Measurements from ENCODE around the gene METTL4.

Gene METTL4

DNA sequence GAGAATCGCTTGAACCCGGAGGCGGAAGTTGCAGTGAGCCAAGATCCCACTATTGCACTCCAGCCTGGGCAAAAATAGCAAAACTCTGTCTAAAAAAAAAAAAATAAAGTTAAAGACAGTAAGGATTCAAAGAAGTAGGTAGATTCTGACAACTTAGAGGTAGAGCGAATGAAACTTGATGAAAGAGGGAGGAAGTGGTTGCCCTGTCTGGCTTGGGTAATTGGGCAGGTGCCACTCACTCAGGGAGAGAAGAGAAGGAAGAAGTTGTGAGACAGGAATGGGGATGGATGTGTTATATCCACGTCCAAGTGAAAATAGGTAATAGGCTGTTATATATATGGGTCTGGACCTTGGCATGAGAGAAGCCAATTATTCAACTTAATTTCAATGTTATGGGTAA is 26.3 kb upstream of the METTL4 start:
- ATAC-seq, result no peak
- TF ChIP-seq, protein P1, sequence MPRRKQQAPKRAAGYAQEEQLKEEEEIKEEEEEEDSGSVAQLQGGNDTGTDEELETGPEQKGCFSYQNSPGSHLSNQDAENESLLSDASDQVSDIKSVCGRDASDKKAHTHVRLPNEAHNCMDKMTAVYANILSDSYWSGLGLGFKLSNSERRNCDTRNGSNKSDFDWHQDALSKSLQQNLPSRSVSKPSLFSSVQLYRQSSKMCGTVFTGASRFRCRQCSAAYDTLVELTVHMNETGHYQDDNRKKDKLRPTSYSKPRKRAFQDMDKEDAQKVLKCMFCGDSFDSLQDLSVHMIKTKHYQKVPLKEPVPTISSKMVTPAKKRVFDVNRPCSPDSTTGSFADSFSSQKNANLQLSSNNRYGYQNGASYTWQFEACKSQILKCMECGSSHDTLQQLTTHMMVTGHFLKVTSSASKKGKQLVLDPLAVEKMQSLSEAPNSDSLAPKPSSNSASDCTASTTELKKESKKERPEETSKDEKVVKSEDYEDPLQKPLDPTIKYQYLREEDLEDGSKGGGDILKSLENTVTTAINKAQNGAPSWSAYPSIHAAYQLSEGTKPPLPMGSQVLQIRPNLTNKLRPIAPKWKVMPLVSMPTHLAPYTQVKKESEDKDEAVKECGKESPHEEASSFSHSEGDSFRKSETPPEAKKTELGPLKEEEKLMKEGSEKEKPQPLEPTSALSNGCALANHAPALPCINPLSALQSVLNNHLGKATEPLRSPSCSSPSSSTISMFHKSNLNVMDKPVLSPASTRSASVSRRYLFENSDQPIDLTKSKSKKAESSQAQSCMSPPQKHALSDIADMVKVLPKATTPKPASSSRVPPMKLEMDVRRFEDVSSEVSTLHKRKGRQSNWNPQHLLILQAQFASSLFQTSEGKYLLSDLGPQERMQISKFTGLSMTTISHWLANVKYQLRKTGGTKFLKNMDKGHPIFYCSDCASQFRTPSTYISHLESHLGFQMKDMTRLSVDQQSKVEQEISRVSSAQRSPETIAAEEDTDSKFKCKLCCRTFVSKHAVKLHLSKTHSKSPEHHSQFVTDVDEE (CRISPR knock-in tag; IDR thresholded peaks at IDR 0.05), result no peak
- TF ChIP-seq SNAI2 (CRISPR knock-in tag; IDR thresholded peaks at IDR 0.05) (no peak), ZFP3 (CRISPR knock-in tag; IDR thresholded peaks at IDR 0.05) (no peak), CSDC2 (CRISPR knock-in tag; IDR thresholded peaks at IDR 0.05) (no peak), ZNF8 (CRISPR knock-in tag; IDR thresholded peaks at IDR 0.05) (no peak), TOX (CRISPR knock-in tag; IDR thresholded peaks at IDR 0.05; ENCODE audit: borderline replicate concordance) (no peak), ARNTL (CRISPR knock-in tag; IDR thresholded peaks at IDR 0.05; ENCODE audit: borderline replicate concordance, low read depth) (no peak), ZC3H10 (CRISPR knock-in tag; IDR thresholded peaks at IDR 0.05) (no peak), GLIS3 (CRISPR knock-in tag; IDR thresholded peaks at IDR 0.05) (no peak), ISL1 (CRISPR knock-in tag; IDR thresholded peaks at IDR 0.05) (no peak), RARB (CRISPR knock-in tag; IDR thresholded peaks at IDR 0.05) (no peak), OSR1 (CRISPR knock-in tag; IDR thresholded peaks at IDR 0.05) (no peak)
- TF ChIP-seq, protein P2, sequence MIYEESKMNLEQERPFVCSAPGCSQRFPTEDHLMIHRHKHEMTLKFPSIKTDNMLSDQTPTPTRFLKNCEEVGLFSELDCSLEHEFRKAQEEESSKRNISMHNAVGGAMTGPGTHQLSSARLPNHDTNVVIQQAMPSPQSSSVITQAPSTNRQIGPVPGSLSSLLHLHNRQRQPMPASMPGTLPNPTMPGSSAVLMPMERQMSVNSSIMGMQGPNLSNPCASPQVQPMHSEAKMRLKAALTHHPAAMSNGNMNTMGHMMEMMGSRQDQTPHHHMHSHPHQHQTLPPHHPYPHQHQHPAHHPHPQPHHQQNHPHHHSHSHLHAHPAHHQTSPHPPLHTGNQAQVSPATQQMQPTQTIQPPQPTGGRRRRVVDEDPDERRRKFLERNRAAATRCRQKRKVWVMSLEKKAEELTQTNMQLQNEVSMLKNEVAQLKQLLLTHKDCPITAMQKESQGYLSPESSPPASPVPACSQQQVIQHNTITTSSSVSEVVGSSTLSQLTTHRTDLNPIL (CRISPR knock-in tag; IDR thresholded peaks at IDR 0.05; ENCODE audit: low read depth), result no peak
- TF ChIP-seq, protein P3, sequence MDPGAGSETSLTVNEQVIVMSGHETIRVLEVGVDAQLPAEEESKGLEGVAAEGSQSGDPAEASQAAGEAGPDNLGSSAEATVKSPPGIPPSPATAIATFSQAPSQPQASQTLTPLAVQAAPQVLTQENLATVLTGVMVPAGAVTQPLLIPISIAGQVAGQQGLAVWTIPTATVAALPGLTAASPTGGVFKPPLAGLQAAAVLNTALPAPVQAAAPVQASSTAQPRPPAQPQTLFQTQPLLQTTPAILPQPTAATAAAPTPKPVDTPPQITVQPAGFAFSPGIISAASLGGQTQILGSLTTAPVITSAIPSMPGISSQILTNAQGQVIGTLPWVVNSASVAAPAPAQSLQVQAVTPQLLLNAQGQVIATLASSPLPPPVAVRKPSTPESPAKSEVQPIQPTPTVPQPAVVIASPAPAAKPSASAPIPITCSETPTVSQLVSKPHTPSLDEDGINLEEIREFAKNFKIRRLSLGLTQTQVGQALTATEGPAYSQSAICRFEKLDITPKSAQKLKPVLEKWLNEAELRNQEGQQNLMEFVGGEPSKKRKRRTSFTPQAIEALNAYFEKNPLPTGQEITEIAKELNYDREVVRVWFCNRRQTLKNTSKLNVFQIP (CRISPR knock-in tag; IDR thresholded peaks at IDR 0.05; ENCODE audit: borderline replicate concordance, low read depth), result no peak
- TF ChIP-seq, protein P4, sequence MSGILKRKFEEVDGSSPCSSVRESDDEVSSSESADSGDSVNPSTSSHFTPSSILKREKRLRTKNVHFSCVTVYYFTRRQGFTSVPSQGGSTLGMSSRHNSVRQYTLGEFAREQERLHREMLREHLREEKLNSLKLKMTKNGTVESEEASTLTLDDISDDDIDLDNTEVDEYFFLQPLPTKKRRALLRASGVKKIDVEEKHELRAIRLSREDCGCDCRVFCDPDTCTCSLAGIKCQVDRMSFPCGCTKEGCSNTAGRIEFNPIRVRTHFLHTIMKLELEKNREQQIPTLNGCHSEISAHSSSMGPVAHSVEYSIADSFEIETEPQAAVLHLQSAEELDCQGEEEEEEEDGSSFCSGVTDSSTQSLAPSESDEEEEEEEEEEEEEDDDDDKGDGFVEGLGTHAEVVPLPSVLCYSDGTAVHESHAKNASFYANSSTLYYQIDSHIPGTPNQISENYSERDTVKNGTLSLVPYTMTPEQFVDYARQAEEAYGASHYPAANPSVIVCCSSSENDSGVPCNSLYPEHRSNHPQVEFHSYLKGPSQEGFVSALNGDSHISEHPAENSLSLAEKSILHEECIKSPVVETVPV (CRISPR knock-in tag; IDR thresholded peaks at IDR 0.05), result no peak

DNA sequence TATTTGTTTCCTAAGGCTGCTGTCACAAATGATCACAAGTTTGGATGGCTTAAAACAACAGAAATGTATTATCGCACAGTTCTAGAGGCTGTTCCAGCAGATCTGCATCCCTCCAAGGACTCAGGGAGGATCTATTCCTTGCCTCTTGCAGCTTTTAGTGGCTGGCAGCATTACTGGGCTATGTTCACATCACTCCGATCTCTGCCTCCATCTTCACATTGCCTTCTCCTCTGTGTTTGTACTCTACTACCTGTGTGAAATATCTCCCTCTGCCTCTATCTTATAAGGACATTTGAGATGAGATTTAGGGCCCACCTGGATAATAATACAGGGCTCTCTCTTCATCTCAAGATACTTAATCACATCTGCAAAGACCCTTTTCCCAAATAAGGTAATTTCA is 19.0 kb upstream of the METTL4 start:
- ATAC-seq, result no peak
- TF ChIP-seq TOX (CRISPR knock-in tag; IDR thresholded peaks at IDR 0.05; ENCODE audit: borderline replicate concordance), result no peak
- TF ChIP-seq GLIS3 (CRISPR knock-in tag; IDR thresholded peaks at IDR 0.05), result no peak
- TF ChIP-seq, protein P3 (CRISPR knock-in tag; IDR thresholded peaks at IDR 0.05; ENCODE audit: borderline replicate concordance, low read depth), result no peak
- no peak for TF ChIP-seq TCF4 (CRISPR knock-in tag; IDR thresholded peaks at IDR 0.05; ENCODE audit: borderline replicate concordance)
- TF ChIP-seq PPARA (CRISPR knock-in tag; IDR thresholded peaks at IDR 0.05; ENCODE audit: borderline replicate concordance), result no peak
- no peak for TF ChIP-seq ESRRG (CRISPR knock-in tag; IDR thresholded peaks at IDR 0.05)
- TF ChIP-seq ZNF8 (CRISPR knock-in tag; IDR thresholded peaks at IDR 0.05), result no peak
- no peak for TF ChIP-seq ZNF565 (CRISPR knock-in tag; conservative IDR thresholded peaks at IDR 0.05; ENCODE audit: low read depth)
- TF ChIP-seq SNAI2 (CRISPR knock-in tag; IDR thresholded peaks at IDR 0.05), result no peak
- no peak for TF ChIP-seq ZFP3 (CRISPR knock-in tag; IDR thresholded peaks at IDR 0.05)
- TF ChIP-seq BACH2 (CRISPR knock-in tag; IDR thresholded peaks at IDR 0.05; ENCODE audit: borderline replicate concordance), result no peak
- no peak for TF ChIP-seq ZFP30 (CRISPR knock-in tag; IDR thresholded peaks at IDR 0.05)
- TF ChIP-seq ISL1 (CRISPR knock-in tag; IDR thresholded peaks at IDR 0.05), result no peak
- TF ChIP-seq, protein P5, sequence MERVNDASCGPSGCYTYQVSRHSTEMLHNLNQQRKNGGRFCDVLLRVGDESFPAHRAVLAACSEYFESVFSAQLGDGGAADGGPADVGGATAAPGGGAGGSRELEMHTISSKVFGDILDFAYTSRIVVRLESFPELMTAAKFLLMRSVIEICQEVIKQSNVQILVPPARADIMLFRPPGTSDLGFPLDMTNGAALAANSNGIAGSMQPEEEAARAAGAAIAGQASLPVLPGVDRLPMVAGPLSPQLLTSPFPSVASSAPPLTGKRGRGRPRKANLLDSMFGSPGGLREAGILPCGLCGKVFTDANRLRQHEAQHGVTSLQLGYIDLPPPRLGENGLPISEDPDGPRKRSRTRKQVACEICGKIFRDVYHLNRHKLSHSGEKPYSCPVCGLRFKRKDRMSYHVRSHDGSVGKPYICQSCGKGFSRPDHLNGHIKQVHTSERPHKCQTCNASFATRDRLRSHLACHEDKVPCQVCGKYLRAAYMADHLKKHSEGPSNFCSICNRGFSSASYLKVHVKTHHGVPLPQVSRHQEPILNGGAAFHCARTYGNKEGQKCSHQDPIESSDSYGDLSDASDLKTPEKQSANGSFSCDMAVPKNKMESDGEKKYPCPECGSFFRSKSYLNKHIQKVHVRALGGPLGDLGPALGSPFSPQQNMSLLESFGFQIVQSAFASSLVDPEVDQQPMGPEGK (CRISPR knock-in tag; IDR thresholded peaks at IDR 0.05; ENCODE audit: borderline replicate concordance), result no peak
- TF ChIP-seq ARNTL (CRISPR knock-in tag; IDR thresholded peaks at IDR 0.05; ENCODE audit: borderline replicate concordance, low read depth), result no peak
